Stimulated activated CD4-positive, alpha-beta T cell treated with anti-CD3 and anti-CD28 coated beads, Interleukin-12 subunit alpha, Interleukin-12 subunit beta, amount 100 ng/mL, for 4 hours (primary cell): ENCODE measurements around the gene MAOA.
"Not testable (repeated sequence)": the region's sequence is repeated elsewhere in the genome, so short reads cannot be mapped to it uniquely, and the experiment has no call there.

Source experiments
- DNase-seq: peaks from one replicate; pipeline ENCODE4 v3.0.0-alpha.2; 2020

Gene MAOA

DNA sequence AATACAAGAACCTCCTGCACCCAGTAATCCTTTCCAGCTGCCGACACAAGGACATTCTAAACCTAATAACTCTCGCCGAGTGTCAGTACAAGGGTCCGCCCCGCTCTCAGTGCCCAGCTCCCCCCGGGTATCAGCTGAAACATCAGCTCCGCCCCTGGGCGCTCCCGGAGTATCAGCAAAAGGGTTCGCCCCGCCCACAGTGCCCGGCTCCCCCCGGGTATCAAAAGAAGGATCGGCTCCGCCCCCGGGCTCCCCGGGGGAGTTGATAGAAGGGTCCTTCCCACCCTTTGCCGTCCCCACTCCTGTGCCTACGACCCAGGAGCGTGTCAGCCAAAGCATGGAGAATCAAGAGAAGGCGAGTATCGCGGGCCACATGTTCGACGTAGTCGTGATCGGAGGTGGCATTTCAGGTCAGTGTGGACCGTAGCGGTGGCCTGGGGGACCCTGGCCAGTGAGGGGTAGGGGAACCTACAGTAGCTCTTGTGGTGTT lies at the start of gene MAOA:
MAOA (plus strand) TSS at position 295 of the 490 bp plus-strand sequence; CDS start at position 338, 43 bp downstream.
- DNase-seq = peak; percentile 15

DNA sequence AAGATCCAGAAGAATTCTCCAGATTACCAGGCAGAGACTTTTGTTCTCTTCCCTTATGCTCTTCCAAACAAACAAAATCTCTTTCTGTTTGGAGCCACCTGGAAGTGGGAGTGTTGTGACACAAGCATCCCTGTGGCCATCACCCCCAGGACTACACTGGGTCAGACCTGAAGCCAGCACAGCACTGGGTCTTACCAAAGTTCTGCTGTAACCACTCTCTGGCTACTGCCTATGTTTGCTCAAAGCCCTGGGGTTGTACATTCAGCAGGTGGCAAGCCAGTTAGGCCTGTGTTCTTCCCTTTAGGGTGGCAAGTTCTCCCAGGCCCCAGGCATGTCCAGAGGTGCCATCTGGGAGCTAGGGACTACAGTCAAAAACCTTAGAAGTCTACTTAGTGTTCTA lies 43.7 kb upstream of the MAOA start:
- DNase-seq = no peak

DNA sequence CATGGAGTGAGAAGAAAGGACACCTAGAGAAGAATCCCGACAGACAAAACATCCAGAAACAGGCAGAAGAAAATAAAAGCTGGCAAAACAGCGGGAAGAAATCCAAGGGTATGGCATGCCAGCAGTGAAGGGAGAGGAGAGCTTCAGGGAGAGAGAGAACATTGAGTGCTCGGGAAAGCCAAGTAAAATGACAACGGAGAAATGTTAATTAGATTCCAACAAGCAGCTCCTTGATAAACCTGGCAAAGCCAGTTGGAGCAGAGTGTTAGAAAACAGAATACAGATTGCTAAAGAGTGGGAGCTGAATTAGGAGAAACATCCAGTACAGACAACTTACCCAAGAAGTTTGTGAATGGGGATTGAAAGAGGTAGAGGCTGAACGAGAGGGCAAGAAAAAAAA lies 40.4 kb upstream of the MAOA start:
- no peak for DNase-seq

DNA sequence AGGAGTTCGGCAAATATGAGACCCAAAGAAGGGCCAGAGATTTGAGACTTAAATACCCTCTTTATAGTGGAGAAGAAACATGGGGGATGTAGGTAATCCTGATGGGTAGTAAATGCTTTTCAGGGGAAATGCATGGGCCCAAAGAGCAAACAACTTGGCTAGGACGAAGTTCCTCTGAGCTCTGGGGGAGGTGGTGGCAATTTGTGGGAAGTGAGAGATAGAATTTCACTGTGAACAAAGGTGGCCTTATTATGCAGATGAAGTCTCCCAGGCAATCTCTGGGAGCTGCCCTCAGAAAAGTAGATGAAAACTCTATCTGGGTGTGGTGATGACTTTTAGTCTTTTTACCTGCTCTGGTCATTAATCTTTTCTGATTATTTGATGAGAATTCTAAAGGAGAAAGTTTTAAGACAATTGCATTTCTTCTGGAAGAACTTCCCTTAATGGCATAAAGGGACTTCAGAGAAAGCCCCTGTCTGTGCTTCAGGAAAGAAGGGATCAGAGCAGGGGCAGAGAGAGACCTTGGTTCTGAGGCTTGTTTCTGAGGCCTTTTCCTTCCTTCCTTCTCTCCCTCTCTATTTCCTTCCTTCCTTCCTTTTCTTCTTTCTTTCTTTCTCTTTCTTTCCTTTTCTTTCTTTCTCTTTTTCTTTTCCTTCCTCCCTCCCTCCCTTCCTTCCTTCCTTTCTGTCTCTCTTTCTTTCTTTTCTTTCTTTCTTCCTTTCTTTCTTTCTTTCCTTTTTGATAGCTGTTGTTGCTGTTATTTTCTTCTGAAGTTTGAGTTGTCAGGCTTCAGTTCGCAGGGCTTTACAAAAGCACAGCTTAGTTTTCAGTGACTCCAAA lies 37.5 kb upstream of the MAOA start:
- no peak for DNase-seq

DNA sequence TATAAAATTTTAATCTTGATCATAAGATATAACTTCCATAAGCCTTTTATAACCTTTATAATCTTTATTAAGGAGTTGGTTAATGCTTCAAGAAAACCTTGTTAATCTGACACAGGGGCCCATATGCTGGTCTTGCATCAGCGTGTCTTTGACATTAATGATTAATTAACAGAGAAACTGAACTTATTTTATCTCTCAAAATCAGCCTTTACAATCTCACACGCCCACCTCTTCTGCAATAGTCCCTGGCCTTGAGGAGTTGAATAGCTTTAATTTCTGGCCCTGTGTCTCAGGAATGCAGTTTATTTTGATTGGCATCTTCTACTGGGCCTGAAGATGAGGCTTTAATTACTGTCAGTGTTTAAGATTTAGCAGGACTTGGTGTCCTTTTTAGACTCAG lies 36.2 kb upstream of the MAOA start:
- not testable (repeated sequence) for DNase-seq

DNA sequence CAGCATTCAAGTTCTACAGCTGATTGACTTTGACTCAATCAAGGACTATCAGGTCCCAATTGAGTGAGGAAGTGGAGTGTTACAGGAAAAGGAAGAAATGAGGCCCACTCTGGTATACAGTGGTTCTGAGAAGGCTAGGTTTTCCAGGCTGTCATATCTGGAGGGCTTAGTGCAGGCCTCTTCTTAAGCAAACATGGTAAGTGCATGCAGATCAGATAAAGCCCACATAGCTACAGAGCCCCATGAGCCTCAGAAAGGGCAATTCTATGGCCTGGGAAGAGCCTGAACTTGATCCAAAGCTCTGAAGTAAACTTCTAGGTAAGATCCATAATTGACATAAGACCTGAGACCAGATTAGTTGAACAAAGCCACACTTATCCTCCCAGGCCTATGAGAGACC lies 29.0 kb upstream of the MAOA start:
- DNase-seq = no peak

DNA sequence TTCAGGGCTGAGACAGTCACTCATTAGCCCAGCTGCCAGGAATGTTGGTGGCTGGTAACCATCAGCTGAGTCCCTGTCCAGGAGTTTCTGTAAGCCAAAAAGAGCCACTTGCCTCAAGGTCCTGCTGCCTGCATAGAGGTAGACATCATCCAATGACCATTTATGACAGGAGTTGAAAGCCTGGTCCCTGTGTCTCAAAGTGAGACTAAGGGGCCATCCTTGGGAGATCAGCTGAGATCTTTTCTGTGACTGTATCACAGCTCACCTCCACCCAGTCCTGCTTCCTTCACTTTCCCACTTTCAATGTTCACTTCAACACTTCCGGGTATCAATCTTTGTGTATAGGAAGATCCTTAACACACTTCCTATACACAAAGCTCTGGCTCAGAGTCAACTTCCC lies 28.4 kb upstream of the MAOA start:
- no peak for DNase-seq

DNA sequence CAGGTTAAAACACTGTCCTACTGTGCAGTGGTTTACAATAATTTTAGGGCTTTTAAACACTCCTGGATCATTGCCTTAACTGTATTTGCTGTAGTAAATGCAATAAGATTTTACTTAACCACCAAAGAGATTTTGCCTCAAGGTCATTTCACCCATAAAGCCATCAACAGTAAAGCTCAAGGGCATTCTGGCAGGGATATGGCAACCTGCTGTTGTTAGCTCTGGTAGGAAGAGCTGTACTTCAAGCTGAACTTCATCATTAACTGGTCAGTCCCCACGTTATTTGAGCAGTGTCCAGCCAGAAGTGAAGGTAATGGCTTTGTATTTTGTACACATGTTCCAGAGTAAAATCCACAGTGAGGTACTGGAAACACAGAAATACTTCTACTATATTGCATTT lies 26.9 kb upstream of the MAOA start:
- DNase-seq = no peak

DNA sequence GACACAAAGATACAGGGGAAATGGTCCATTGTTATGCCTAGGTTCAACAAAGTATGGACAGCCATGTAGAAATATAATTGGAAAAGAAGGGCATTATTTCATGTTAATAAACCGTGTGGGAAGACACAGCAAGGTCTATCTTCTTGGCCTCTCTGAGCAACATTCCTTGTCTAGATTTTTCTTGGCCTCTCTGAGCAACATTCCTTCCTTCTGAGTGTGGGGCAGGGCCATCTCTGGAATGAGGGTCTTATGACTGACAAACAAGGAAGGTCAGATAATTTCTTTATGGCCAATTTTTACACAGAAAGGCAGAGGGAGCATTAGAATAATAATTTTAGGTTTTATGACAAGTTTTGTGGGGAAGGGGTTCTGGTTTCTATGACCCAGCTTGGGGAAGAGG lies 24.3 kb upstream of the MAOA start:
- DNase-seq = no peak

DNA sequence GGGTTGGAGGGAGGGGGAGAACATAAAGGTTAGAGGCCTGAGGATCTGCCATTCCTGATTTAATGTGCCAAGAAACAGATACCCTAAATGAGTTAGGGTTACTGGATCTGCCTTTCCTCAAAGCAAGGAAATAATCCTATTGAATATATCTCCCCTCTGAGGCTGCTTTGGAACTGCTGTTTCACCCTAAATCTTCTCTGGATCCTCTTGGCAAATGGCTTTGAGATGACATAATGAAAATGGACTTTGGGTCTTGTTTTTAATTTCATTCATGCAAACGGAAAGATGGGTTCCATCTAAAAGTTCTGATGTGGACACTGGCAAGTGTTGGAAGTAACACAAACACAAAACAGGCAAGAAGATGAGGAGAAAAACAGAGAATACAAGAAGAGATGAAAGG lies 23.0 kb upstream of the MAOA start:
- DNase-seq = no peak

DNA sequence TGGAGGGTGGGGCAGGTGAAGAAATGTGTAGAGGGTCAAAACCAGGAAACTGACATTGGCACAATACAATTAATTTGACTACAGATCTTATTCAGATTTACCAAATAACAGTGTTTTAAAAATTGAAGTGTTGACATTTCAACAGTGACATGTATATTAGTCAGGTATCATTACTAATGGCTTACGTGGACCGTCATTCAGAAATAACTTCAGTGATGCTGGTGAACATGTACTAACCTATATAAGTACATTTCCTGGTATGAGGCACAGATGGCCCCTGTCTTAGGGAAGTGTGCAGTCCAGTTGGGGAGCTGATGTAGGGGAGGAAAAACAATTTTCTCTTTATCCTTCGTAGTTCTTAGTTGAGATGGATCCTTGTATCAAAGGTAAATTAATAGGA lies 22.3 kb upstream of the MAOA start:
- DNase-seq = no peak

DNA sequence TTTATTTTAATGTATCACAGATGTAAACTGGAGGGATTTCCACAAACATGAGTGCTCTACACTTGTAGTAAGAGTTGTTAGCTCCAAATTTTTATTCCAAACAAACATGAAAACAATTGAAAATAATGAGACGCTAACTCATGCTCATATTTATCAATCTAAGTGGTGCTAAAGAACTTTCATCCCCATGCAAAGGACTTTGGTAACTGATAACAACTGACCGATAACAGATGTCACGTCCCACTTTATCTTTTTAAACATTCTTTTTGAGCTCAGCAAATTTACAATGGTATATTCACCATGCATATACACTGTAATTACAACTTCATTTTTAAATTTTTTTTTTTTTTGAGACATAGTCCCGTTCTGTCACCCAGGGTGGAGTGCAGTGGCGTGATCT lies 15.6 kb upstream of the MAOA start:
- DNase-seq = no peak

DNA sequence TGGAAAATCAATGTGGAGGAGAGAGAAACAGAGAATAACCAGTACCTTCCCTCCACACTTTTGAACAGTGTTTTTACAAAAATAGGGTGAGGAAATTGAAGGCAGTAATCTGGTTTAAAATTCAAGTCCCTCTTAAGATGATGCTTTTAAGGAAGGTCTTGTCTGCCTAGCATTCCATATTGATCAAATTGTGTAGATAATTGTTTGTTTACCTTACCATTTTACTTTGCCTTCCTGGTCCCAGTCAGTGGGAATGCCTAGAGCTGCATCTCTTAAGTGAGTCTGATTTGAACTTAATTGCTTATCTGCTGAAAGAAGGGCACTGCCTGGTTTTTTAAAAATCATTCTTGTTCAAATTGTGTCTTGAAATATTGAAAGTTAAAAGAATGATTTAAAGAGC lies 14.4 kb upstream of the MAOA start:
- DNase-seq = no peak

DNA sequence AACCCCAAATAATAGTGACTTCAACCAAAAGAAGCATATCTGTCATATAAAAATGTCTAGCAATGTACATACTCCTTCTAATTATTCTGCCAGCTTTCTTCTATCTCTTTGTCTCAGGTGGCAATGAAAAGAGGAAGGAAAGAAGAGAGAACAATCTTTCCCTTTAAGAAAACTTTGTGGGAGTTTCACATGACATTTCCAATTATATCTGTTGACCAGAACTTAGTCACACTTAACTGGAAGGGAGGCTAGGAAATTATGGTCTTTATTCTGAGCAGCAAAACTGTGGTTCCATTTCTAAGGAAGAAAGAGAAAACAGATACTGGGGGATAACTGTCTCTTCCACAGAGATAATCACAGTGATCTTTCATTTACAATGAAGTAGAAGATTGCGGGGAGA lies 12.9 kb upstream of the MAOA start:
- DNase-seq = no peak

DNA sequence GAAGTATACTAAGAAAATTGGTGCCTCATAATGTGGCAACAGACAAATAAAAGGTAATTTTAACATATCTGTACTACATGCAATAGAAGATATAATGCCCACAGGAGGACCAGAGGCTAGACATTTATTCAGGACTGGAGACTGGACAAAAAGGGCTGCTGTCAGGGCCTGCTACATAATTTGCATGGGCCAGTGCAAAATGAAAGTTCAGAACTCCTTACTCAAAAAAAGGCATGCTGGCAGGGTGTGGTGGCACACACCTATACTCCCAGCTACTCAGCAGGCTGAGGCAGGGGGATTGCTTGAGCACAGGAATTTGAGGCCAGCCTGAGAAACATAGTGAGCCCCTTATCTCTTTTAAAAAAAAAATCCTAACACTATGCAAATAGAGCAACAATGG lies 12.4 kb upstream of the MAOA start:
- no peak for DNase-seq

DNA sequence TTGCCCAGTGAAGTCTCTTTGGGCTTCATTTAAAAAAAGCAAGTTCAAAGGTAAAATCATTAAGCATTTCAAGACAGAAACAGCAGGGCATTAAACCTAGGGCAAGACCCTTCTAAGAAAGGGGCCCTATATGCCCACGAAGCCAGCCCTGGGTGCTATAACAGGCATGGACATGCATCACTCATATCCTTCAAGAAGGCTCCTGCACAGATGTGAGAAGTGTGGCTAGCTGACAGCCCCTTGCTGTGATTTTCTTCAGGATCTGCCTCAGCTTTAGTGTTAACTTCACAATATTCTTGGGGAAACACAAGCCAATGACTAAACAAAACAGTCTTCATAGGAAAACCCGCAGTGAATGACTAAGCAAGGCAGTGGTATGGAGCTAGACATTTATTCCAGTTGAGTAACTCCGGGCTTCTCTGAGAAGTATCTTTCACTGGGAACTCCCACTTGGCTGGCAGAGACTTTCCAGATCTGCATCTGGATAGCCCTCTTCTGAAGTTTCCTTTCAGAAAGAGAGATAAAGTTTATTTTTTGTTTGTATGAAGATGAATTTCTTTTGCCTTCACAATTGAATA lies 11.9 kb upstream of the MAOA start:
- no peak for DNase-seq

DNA sequence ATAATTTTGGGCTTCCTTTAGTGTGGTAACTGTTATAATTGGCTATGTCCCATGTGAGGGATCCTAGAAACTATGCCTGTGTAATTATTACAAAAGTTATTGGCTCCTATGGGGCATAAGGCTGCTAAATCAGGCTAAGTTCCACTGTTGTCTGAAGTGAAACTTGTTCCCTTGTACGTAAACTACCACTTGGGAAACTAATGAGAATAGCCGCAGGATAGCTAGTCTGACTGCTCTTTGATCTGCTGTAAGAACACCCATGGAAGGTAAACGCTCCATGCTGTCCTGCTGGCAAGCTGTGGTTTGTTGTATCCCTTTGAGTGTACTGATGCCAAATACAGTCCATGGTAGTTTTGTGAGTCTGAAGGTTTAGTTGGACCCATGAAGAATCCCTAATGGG lies 9.3 kb upstream of the MAOA start:
- DNase-seq = no peak

DNA sequence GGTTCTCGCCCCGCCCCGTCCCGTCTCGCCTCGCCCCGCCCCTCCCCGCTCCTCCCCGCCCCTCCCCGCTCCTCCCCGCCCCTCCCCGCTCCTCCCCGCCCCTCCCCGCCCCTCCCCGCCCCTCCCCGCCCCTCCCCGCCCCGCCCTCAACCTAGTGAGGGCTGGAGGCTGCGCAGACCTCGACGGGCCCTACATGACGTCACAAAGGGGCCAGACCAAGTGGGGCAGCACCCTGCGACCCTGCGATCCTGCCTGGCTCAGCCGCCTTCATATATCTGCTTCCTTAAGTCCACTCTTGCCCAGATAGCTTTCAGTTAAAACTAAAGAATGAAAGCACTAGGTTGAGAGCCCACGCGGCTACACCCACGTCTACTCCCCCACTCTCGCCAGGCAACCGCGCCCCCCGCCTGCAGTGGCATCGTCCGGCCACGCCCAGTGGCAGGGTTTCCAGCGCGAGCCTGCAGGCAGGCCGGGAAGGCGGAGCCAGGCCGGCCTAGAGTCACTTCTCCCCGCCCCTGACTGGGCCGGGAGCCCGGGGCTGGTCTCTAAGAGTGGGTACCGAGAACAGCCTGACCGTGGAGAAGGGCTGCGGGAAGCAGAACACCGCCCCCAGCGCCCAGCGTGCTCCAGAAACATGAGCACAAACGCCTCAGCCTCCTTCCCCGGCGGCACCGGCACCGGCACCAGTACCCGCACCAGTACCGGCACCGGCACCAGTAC lies 1.5 kb upstream of the MAOA start:
- DNase-seq = peak; percentile 74

DNA sequence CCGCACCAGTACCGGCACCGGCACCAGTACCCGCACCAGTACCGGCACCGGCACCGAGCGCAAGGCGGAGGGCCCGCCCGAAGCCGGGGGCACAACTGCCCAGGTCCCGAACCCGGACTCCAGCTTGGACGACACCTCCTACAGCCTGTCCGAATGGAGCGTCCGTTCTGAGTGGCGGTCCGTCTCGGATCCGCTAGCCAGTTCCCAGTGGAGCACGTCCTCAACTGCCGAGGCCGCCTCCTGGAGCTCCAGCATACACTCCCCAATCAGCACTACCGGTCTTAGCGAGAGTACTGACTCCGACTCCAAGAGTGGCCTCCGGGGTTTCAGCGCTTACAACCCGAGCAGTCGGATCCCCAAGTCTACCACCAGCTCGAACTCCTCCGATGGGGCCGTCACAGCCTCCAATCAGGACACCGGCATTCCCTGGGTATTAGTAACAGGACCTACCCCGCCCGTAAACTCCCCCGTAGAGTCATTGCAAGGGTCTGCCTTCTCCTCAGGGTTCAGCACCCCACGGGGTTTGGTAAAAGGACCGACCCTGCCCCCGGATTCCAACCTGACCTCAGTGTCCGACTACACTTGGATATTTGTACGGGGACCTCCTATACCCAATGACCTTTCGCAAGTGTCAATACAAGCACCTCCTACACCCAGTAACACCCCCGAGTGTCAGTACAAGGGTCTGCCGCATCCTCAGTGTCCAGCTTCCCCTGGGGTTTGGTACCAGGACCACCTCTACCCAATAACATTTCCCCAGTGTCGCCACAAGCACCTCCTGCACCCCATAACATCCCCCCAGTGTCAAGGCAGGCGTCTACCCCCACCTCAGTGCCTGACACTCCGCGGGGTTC lies 721 bp upstream of the MAOA start:
- DNase-seq = peak; percentile 10

DNA sequence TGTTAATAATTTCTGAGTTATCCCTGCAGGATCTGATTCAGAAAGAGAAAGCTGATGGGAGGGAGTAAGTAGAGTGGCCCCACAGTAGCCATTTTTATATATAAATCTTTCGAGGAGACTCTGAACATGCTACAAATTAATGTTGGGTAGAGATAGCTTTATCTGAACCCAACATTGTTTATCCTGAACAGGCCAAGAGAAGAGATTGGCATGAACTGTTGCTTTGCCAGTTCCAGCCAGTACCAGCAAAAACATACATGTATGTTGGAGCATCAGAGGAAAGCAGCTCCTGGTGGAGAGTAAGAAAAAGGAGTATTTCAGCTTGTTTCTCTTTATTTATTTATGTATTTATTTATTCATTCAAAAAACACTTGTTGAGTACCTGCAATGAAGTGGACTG lies 1.6 kb downstream of the MAOA start:
- no peak for DNase-seq

DNA sequence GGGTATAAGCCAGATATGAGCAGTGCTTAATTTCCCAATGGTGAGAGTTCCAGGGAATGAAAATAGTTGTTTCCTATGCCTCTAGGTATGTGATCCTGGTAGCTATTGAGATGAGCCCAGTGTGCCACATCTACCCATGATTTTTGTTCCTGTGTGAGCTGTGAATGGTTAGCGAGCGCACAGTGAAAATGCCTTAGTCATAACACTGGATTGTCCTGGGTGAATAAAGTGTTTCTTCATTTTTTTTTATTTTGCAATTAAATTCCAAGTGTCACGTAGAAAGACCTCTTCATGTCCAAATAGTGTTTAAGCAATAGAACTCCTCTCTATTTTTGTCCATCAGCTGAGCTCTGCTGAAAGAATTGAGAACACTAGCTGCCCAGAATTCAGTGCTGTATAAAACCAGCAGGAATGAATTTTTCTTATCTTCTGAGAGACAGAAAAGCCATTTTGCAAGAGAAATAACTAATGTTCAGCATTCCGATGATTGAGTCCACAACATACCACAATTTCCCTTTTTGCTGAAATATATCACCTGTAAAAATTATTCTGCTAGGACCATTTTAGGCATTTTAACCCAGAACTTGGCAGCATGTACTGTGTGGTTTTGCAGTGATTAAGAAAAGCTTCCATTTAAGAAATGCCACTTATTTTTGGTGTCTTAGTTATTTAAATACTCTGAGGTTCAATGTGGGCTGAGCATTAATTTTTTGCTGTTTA lies 5.6 kb downstream of the MAOA start:
- no peak for DNase-seq

DNA sequence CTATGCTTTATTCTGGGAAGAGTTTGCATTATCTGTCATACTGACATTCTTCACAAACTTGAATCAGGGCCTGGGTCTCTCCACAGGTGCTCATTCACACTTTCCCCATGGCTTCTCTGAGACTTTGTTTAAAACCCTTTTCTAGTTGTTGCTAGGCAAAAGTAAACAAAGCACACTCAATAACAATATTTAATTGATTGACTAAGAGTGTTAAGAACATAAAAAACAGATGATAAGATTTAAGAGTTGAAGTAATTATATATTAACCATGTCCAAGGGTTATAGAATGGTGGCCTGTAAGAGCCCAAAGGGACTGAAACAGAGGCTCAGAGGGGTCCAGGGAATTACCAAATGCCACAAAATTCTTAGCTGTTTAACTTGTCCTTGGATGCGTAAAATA lies 7.1 kb downstream of the MAOA start:
- DNase-seq = no peak
